GDM1 (cell line): ENCODE results near the gene LNX2.

ENCODE experiments used
- DNase-seq: peaks from one replicate; lab custom pipeline; 2025; lab: John Stamatoyannopoulos, UW

LNX2 gene

DNA sequence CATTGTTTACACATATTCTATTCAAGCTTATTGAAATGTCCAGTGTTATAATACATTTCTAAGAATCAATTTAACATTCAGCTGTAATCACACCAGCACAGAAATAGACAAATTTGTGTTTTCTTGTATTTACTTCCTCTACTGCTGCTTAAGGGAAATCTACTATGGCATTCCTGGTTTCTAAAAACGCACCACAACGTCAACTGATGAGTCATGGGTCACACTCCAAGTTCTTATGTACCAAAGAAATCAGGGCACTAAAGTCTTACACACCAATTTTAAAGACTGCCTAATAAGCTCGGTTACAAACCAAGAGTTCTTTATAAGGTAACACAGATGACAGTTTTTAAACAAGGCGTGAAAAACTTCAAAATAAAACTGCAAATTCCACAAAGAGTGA, 13.2 kb downstream of the LNX2 start:
- no peak for DNase-seq

- DNase-seq: no peak
Measured at GRCh38 chr13:27605610-27606200, 14.6 kb downstream of the LNX2 start.

DNA sequence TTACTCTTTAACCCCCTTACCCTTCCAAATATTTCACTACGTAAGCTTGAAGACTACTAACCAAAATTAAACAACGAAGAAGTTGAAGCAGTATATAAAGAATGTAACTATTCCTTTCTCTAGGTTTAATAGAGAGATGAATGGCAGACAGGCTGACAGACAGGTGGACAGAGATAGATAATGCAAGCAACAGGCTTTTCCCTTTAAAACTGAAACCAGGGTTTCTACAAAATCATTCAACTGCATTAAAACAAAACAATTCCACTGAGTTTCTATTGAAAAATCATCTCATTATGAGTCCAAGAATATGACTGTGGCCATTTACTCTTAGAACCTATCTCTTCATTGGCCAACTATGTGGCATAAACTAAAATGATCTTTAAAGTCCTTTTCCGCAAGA, 15.2 kb downstream of the LNX2 start:
- no peak for DNase-seq

DNA sequence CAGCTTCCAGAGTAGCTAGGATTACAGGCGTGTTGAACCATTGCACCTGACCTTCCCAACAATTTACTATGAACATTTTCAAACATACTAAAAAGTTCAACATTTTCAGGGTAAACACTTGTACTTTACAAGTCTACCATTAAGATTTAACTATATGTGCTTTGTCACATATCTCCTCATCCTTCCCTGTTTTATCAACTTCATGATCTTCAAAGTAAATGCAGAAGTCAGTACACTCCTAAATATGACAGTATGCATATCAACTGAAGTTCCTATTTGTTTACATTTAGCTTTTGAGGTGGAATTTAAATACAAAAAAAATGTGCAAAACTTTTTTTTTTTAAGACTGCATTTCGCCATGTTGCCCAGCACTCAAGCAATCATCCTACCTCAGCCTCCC, 18.5 kb downstream of the LNX2 start:
- no peak for DNase-seq

GRCh38 chr13:27601208-27601607, 19.1 kb downstream of the LNX2 start:
- DNase-seq: no peak

DNA sequence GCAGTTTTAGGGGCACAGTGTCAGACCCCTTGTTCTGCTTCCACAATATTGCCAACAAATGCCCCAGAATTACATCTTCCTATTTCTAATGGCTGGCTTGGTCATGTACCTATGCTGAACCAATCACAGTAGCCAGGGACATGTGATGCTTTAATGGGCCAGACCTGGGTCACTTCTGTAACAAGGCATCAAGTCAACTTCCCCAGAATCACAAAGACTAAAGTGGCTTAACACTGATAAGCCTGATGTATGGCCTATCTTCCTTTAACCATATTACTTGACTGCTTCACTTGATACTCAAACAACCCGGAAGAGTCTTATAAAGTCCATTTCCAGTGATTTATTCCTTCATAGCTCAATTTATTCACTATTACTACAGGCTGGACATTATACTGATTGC, 19.6 kb downstream of the LNX2 start:
- DNase-seq: no peak

DNA sequence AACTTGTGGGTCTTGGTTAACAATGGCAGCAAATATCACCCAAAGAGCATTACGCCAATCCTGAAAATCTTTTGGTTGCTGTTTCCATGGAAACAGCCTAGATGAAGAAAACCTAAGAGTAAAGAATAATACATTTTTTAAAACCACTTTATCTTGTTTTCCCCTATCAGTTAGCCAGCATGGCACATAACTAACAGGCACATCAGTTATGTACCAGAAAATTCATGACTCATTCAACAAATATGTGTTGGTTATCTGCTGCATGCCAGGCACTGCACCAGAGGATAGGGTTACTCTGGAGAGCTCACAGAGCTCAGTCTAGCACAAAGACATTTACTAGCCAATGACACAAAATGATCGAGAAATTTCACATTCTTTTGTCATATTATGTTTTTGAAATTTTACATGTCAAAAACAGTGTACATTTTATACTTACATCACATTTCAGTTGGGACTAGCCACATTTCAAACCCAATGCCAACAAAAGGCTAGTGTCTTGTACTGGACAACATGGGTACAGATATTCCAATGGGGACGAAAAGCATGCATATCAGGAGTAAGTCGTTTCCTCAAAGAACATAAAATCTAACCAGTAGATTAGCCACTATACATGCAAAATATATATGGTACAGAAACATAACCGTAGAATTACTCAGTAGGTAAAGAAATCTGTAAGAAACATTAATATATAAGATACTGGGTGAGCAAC, 20.3 kb downstream of the LNX2 start:
- no peak for DNase-seq

DNA sequence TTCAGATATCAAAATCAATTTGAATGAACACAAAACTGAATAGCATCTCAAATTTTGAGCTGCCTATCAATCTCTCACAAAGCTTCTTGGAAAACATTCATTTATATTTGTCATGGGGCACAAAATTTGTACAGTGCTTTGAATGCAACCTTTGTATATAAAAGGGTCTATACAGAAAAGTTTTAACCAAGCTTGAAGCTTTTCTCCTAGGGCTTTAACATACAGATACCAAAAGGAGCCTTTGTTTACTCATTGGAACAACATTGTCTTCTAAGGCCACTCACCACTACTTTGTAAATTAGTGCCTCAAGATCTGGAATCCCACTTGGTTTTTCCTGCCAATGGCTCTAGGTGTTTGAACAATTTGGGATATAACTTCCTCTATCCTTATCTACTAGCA, 21.2 kb downstream of the LNX2 start:
- no peak for DNase-seq

- no peak for DNase-seq
Measured at GRCh38 chr13:27595055-27595811, 25.1 kb downstream of the LNX2 start.

DNA sequence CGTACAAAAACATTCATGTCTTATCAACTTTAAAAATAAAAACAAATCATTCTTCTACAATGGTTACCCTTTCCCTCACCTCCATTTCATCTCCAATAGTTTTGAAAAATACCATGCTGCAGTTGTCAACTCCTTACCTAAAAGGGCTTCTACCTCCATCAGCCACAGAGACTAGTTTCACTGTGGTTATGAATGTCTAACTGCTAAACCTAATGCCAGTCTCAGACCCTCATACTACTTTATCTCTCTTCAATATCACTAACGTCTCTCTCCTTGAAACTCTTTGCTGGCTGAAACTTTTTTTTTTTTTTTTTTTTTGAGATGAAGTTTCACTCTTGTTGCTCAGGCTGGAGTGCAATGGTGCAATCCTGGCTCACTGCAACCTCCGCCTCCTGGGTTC, 27.1 kb downstream of the LNX2 start:
- DNase-seq: no peak

DNA sequence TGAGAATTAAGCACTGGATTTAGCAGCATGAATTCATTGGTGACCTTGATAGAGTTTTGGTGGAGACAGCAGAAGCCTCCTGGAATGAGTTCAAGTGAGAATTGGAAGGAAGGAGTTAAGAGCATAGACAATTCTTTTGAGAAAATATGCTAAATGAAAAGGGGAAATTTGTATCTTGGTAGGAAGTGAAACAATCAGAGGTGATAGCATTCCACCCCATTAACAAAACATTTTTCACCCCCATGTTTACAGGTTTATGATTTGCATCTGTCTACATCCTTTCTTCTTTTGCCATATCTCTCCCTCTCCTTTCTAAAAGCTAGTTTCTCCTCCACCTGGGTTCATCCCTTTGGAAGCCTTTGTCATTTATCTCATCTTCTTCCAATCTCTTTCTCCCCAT, 27.5 kb downstream of the LNX2 start:
- DNase-seq: no peak

GRCh38 chr13:27588405-27588804, 31.9 kb downstream of the LNX2 start:
- no peak for DNase-seq

GRCh38 chr13:27587095-27587746, 33.1 kb downstream of the LNX2 start:
- no peak for DNase-seq

DNA sequence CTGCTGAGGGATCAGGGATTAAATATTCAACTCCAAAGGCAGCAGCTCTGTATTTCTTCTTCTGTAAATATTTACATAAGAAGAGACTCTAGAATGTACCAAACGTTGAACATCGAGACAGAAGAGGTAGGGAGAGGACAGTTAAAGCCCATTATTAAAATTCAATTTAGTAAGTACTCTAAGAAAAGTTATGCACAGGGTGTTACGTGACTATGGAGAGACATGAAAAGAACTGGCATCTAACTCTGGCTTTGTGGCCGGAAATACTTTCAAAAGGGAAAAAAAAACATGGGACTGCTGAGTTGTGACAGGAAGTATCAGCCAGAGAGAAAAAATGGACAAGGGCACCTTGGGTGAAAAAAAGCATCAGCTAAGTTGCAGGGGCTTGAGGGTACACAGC, 36.7 kb downstream of the LNX2 start:
- no peak for DNase-seq

DNA sequence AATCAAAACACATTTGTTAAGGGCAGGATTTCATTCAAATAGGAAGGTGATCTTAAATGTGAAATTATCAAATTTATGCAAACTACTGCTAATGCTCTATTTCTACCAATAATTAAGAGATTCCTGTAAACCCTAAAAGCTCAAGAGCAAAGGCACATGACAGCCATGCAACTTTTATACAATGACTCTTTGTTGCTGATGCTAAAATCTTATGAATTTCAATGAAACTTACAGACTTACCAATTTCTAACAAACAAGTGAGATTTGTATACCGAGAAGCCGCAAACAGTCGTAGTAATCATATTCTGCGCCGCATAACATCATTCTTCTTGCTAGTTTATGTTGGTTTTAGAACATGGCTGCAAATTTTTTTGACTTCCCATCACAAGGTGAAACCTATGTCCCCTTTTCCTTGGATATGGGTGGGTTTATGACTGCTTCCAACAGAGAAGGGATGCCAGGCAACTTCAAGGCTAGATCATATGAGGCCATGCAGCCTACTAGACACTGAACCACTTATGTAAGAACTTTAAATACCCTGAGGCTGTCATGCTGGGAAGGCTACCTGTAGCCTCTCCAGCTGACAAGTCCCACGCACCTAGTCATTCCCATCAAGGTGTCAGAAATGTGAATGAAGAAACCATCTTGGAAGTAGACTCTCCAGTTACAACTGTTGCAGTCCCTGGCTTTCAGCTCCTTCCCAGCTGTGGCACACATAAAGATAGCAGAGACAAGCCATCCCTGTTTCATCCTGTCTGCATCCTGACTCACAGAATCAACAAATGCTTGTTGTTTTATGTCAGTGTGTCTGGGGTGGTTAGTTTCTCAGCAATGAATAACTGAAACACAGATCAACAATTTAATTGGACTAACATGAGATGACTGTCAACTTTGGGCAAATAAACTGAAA, 42.0 kb downstream of the LNX2 start:
- no peak for DNase-seq

- no peak for DNase-seq
Measured at GRCh38 chr13:27574661-27575060, 45.7 kb downstream of the LNX2 start.

- no peak for DNase-seq
Measured at GRCh38 chr13:27573265-27573664, 47.1 kb downstream of the LNX2 start.

- DNase-seq: no peak
Measured at GRCh38 chr13:27572234-27572901, 48.0 kb downstream of the LNX2 start.

GRCh38 chr13:27570906-27571305, 49.4 kb downstream of the LNX2 start:
- DNase-seq: no peak

- no peak for DNase-seq
Measured at GRCh38 chr13:27569405-27569804, 50.9 kb downstream of the LNX2 start.

DNA sequence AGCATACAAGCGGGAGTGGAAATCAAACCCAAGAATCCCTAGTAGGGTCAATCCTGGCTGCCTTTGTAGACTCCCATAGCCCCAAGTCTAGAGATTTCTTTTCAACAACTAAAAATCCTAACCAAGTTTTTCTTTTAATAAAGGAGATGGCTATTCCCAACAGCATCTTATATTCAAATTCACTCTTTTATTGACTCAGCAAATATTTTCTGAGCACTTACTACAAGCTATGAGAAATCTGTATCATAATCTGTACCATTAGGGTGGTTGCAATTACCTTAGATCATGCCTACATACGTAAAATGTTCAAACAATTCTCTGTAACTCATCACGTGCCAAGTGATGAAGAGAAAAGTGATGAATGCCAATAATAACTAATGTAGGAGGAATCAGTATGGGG, 54.5 kb downstream of the LNX2 start:
- no peak for DNase-seq
